Measurements from ENCODE around the gene PSEN2. TPM values are rescaled to one million over a fixed set of nuclear protein-coding genes. Genes with fewer than 3 reads are reported as not detected.

PSEN2 gene
- total and polyA plus RNA-seq, 10 of the 15 experiments (the other 5 are each of a cell fraction or from before 2014, with no cell fraction given), result 0.90 to 13.3 (median 7.0) TPM

DNA sequence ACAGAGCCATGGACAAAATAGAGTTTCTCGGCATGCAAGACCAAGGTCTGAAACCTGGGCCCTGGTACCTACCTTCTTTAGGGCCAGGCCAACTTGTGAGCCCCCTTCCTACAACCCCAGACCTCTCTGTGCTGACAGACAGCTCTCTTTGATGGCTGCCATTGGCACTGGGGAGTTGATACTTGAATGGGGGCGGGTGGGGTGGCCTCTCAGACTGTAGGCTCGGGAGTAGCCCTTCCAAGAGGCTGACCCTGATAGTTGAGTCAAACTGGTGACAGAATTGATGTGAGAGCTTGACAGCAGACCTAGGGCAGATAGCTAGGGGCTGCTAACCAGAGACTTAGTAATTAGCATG is 44.7 kb upstream of the PSEN2 start:
- H4K20me1 ChIP-seq (ENCODE audit: control insufficient read depth, insufficient read depth), result no peaks in the 10 kb centered on the region
- no peaks in the 10 kb centered on the region for H3K27me3 ChIP-seq (replicated peaks in 1 of 2; ENCODE audit: control insufficient read depth in 2 of 2, insufficient read depth in 2 of 2, low read length in 1 of 2)
- WGBS (ENCODE audit: insufficient coverage, insufficient replicate concordance, low lambda C conversion rate, missing lambda C conversion rate), result 75% methylated on average over 3 of the region's 3 CpGs
- H3K4me2 ChIP-seq (ENCODE audit: control insufficient read depth, insufficient read depth), result peak overlapping the region; percentile 60; the same call in 1 of the 2 replicates
- TSS peak; percentile 81 for BruUV-seq (replicated peaks)
- DNase-seq (ENCODE audit: low read depth, low spot score), result no peak
- no peak for ATAC-seq
- H3K4me1 ChIP-seq (ENCODE audit: control insufficient read depth, insufficient read depth, low read length), result peaks cover 31% of the 10 kb centered on the region
- no peak overlapping the region for H3K4me3 ChIP-seq
- H3K79me2 ChIP-seq (ENCODE audit: control insufficient read depth, insufficient read depth, low read length), result no peaks in the 10 kb centered on the region
- H2AFZ ChIP-seq (ENCODE audit: control insufficient read depth, low read depth, low read length), result peak overlapping the region; percentile 45
- ChIA-PET RAD21 (ENCODE audit: unreplicated experiment) (interaction anchor here (0.6 to 5.3 kb wide), 30 partner anchors 15 to 559 kb away, joined by 3 to 42 read pairs (median 5); partner anchors contain the start of gene ITPKB), SMC1A (ENCODE audit: uncharacterized antibody, unreplicated experiment) (interaction anchor here (0.5 to 7.7 kb wide), 26 partner anchors 10 to 195 kb away, joined by 3 to 86 read pairs (median 8); partner anchors contain the start of gene ITPKB), POLR2A (interaction anchor here (0.6 to 2.9 kb wide), 10 partner anchors 38 to 632 kb away, joined by 3 to 32 read pairs (median 6); partner anchors contain the start of gene ITPKB), CTCF (interaction anchor here (0.9 to 6.9 kb wide), 19 partner anchors 9 to 401 kb away, joined by 3 to 112 read pairs (median 6); partner anchors contain the start of genes ITPKB and STUM)
- H3K27ac ChIP-seq (ENCODE audit: control insufficient read depth, insufficient read depth), result peak overlapping the region; percentile 29; the same call in 1 of the 2 replicates
- FAIRE-seq, result no peak
- 0 out of 2 replicates have a peak overlapping the region, but pooled peaks have one; percentile 7 for H3K9ac ChIP-seq (ENCODE audit: control insufficient read depth, insufficient read depth, low read length)
- in situ Hi-C loops (cut with MboI) (loop anchor here (5.0 to 10.0 kb wide), 2 partner anchors 91 to 193 kb away; partner anchors contain the start of gene ITPKB), intact Hi-C loops (cut with micrococcal nuclease; ENCODE audit: unreplicated experiment) (loop anchor here (2.0 to 5.0 kb wide), 5 partner anchors 37 to 278 kb away; partner anchors contain the start of gene STUM)
- H3K9me3 ChIP-seq (replicated peaks; ENCODE audit: control insufficient read depth, insufficient read depth, low read length), result no peaks in the 10 kb centered on the region
- H3K36me3 ChIP-seq (ENCODE audit: control insufficient read depth in 2 of 2, insufficient read depth in 2 of 2, low read length in 1 of 2), result no peaks in the 10 kb centered on the region
- TF ChIP-seq CBX5 (IDR thresholded peaks at IDR 0.05; ENCODE audit: low read depth), result no peak
- TF ChIP-seq RELA (IDR thresholded peaks at IDR 0.05; ENCODE audit: borderline replicate concordance, partially characterized antibody), result no peak
- no peak for TF ChIP-seq BRCA1 (IDR thresholded peaks at IDR 0.05; ENCODE audit: low read depth, low read length)
- TF ChIP-seq, protein P1, sequence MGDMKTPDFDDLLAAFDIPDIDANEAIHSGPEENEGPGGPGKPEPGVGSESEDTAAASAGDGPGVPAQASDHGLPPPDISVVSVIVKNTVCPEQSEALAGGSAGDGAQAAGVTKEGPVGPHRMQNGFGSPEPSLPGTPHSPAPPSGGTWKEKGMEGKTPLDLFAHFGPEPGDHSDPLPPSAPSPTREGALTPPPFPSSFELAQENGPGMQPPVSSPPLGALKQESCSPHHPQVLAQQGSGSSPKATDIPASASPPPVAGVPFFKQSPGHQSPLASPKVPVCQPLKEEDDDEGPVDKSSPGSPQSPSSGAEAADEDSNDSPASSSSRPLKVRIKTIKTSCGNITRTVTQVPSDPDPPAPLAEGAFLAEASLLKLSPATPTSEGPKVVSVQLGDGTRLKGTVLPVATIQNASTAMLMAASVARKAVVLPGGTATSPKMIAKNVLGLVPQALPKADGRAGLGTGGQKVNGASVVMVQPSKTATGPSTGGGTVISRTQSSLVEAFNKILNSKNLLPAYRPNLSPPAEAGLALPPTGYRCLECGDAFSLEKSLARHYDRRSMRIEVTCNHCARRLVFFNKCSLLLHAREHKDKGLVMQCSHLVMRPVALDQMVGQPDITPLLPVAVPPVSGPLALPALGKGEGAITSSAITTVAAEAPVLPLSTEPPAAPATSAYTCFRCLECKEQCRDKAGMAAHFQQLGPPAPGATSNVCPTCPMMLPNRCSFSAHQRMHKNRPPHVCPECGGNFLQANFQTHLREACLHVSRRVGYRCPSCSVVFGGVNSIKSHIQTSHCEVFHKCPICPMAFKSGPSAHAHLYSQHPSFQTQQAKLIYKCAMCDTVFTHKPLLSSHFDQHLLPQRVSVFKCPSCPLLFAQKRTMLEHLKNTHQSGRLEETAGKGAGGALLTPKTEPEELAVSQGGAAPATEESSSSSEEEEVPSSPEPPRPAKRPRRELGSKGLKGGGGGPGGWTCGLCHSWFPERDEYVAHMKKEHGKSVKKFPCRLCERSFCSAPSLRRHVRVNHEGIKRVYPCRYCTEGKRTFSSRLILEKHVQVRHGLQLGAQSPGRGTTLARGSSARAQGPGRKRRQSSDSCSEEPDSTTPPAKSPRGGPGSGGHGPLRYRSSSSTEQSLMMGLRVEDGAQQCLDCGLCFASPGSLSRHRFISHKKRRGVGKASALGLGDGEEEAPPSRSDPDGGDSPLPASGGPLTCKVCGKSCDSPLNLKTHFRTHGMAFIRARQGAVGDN (IDR thresholded peaks at IDR 0.05), result no peak
- TF ChIP-seq, protein P2, sequence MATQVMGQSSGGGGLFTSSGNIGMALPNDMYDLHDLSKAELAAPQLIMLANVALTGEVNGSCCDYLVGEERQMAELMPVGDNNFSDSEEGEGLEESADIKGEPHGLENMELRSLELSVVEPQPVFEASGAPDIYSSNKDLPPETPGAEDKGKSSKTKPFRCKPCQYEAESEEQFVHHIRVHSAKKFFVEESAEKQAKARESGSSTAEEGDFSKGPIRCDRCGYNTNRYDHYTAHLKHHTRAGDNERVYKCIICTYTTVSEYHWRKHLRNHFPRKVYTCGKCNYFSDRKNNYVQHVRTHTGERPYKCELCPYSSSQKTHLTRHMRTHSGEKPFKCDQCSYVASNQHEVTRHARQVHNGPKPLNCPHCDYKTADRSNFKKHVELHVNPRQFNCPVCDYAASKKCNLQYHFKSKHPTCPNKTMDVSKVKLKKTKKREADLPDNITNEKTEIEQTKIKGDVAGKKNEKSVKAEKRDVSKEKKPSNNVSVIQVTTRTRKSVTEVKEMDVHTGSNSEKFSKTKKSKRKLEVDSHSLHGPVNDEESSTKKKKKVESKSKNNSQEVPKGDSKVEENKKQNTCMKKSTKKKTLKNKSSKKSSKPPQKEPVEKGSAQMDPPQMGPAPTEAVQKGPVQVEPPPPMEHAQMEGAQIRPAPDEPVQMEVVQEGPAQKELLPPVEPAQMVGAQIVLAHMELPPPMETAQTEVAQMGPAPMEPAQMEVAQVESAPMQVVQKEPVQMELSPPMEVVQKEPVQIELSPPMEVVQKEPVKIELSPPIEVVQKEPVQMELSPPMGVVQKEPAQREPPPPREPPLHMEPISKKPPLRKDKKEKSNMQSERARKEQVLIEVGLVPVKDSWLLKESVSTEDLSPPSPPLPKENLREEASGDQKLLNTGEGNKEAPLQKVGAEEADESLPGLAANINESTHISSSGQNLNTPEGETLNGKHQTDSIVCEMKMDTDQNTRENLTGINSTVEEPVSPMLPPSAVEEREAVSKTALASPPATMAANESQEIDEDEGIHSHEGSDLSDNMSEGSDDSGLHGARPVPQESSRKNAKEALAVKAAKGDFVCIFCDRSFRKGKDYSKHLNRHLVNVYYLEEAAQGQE (IDR thresholded peaks at IDR 0.05; ENCODE audit: low read depth, low read length), result no peak
- TF ChIP-seq RCOR1 (conservative IDR thresholded peaks at IDR 0.05; ENCODE audit: low read depth, low read length), result no peak
- TF ChIP-seq ZZZ3 (IDR thresholded peaks at IDR 0.05; ENCODE audit: control insufficient read depth, insufficient read length, low read depth), result no peak
- no peak for TF ChIP-seq IRF4 (IDR thresholded peaks at IDR 0.05; ENCODE audit: low read depth, low read length)
- TF ChIP-seq, protein P3, sequence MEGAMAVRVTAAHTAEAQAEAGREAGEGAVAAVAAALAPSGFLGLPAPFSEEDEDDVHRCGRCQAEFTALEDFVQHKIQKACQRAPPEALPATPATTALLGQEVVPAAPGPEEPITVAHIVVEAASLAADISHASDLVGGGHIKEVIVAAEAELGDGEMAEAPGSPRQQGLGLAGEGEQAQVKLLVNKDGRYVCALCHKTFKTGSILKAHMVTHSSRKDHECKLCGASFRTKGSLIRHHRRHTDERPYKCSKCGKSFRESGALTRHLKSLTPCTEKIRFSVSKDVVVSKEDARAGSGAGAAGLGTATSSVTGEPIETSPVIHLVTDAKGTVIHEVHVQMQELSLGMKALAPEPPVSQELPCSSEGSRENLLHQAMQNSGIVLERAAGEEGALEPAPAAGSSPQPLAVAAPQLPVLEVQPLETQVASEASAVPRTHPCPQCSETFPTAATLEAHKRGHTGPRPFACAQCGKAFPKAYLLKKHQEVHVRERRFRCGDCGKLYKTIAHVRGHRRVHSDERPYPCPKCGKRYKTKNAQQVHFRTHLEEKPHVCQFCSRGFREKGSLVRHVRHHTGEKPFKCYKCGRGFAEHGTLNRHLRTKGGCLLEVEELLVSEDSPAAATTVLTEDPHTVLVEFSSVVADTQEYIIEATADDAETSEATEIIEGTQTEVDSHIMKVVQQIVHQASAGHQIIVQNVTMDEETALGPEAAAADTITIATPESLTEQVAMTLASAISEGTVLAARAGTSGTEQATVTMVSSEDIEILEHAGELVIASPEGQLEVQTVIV (IDR thresholded peaks at IDR 0.05; ENCODE audit: borderline replicate concordance, partially characterized antibody), result no peak
- no peak for TF ChIP-seq LARP7 (IDR thresholded peaks at IDR 0.05)
- no peak for TF ChIP-seq ZNF622 (IDR thresholded peaks at IDR 0.05)
- TF ChIP-seq CBFB (IDR thresholded peaks at IDR 0.05; ENCODE audit: low read depth), result no peak
- TF ChIP-seq JUNB (IDR thresholded peaks at IDR 0.05), result no peak
- 0 out of 2 replicates have a peak, but pooled peaks have one; percentile 3 for TF ChIP-seq TCF12 (IDR thresholded peaks at IDR 0.05; ENCODE audit: low read depth, low read length)

Measured in GM12878 (cell line).